ENCODE results near the gene URB1. TPM values are rescaled to one million over a fixed set of nuclear protein-coding genes. Genes with fewer than 3 reads are reported as not detected.

Gene URB1
- total and polyA plus RNA-seq, 2 of the 8 experiments (the other 6 are each of a cell fraction or from before 2014, with no cell fraction given): 8.1 to 28.9 TPM

DNA sequence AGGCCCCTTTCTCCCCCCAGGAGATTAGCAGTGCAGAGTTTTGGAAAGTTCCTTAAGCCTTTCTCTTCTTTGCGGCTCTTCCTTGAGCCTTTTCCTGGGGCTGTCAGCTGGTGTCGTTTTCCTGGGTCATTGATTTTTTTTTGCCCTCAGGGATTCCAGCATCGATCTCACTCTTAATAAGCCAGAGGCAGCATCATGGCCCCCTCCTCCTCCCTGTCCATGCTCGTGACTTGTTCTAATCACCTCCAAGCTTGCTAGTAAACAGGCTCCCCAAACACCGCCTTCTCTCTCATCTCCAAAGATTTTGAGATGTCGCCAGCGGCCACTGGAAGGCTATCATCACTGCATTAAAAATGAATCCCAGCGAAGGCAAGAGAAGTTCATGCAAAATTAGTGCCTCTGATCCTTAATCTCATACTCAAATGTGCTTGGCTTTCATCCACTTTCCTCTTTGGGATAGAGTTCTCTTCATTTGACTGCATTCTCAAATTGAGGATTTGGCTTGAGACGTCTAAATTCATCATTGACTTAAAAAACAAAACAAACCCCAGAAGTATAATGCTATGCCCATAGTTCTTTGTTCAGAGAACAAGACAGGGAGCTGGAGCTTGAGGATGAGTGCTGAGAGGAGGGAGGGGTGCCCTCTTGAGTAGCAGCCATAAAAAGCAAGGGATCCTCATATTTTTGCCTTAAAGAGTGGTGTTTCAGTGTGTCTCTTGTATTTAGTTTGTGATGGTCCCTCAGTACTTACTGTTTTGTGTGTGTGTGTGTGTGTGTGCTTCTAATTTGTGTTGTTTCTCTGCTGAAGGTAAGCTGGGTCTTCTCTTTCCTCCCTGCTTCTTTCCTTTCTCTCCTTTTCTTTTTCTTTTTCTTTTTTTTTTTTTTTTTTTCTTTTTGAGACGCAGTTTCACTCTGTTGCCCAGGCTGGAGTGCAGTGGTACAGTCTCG is 22.9 kb upstream of the URB1 start:
- CTCF ChIA-PET (ENCODE audit: partially characterized antibody): interaction anchor here (0.7 to 4.5 kb wide), 10 partner anchors 10 to 190 kb away, joined by 3 to 18 read pairs (median 4); no protein-coding TSS in a partner anchor
- Histone ChIP-seq H2BK5ac (ENCODE audit: low read depth, low read length) (no peak overlapping the region), H3K4ac (replicated peaks; ENCODE audit: insufficient read length, low read depth, low read length) (no peak overlapping the region), H3K36me3 (ENCODE audit: control insufficient read depth in 2 of 4, insufficient read depth in 4 of 4, low read length in 3 of 4) (no peaks in the 10 kb centered on the region), H3K4me2 (ENCODE audit: insufficient read depth in 1 of 2, low read depth in 2 of 2, low read length in 2 of 2) (no peak overlapping the region), H2AFZ (ENCODE audit: low read length) (no peak overlapping the region), H2BK15ac (ENCODE audit: low read length) (no peak overlapping the region), H2AK5ac (ENCODE audit: low read depth, low read length) (no peak overlapping the region), H4K91ac (replicated peaks; ENCODE audit: insufficient read length, low read length) (no peak overlapping the region), H3K14ac (ENCODE audit: insufficient read length) (no peak overlapping the region), H2BK12ac (ENCODE audit: low read depth, low read length) (no peak overlapping the region), H3K9ac (replicated peaks in 1 of 4; ENCODE audit: extremely low read depth in 1 of 4, low read depth in 3 of 4, low read length in 3 of 4) (no peak overlapping the region), H3K23ac (ENCODE audit: insufficient read length) (no peak overlapping the region), H3K27ac (ENCODE audit: low read depth, low read length) (no peak overlapping the region), H4K8ac (ENCODE audit: extremely low read depth, insufficient read depth, low read length) (no peak overlapping the region), H4K5ac (ENCODE audit: insufficient read length, low read depth, low read length) (no peak overlapping the region), H3K79me1 (ENCODE audit: low read depth, low read length) (no peaks in the 10 kb centered on the region), H3K79me2 (ENCODE audit: control insufficient read depth in 1 of 2, insufficient read depth in 2 of 2, low read length in 2 of 2) (no peaks in the 10 kb centered on the region), H2BK20ac (ENCODE audit: low read length) (no peak overlapping the region), H3K4me3 (ENCODE audit: extremely low read depth in 1 of 4, insufficient read depth in 2 of 4, low read depth in 3 of 4, low read length in 4 of 4) (no peak overlapping the region), H3K27me3 (replicated peaks in 1 of 4; ENCODE audit: control insufficient read depth in 3 of 4, extremely low read depth in 1 of 4, insufficient read depth in 3 of 4, low read length in 3 of 4) (peaks cover 18 to 47% (median 32%) of the 10 kb centered on the region in 4 experiments), H3K9me3 (ENCODE audit: insufficient read depth in 2 of 2, low read depth in 1 of 2, low read length in 1 of 2) (no peaks in the 10 kb centered on the region), H3K18ac (ENCODE audit: extremely low read depth, low read length) (no peak overlapping the region), H3K23me2 (ENCODE audit: low read depth, low read length) (peaks cover 14% of the 10 kb centered on the region; the same call in 1 of the 2 replicates), H3K56ac (replicated peaks; ENCODE audit: insufficient read length, low read depth, low read length) (no peak overlapping the region), H2BK120ac (replicated peaks; ENCODE audit: low read depth, low read length) (no peak overlapping the region), H4K20me1 (replicated peaks in 1 of 2; ENCODE audit: control insufficient read depth in 1 of 2, insufficient read depth in 2 of 2, low read length in 2 of 2) (no peaks in the 10 kb centered on the region), H3K4me1 (replicated peaks in 1 of 4; ENCODE audit: control insufficient read depth in 3 of 4, insufficient read depth in 4 of 4, low read length in 3 of 4) (peaks cover 3 to 26% (median 10%) of the 10 kb centered on the region in 4 experiments)
- POLR2A ChIA-PET (ENCODE audit: partially characterized antibody): no interaction called here
- no peak for DNase-seq (ENCODE audit: low read depth in 1 of 2, low spot score in 2 of 2)
- TF ChIP-seq RBBP5 (IDR thresholded peaks at IDR 0.05; ENCODE audit: borderline replicate concordance, low read depth, low read length) (no peak), GABPA (IDR thresholded peaks at IDR 0.05; ENCODE audit: borderline replicate concordance, insufficient read depth, low read length) (no peak), TBP (IDR thresholded peaks at IDR 0.05; ENCODE audit: low read depth, low read length) (no peak)
- WGBS, 2 experiments (ENCODE audit: extremely low coverage in 1 of 2, insufficient coverage in 1 of 2, insufficient read length in 1 of 2, insufficient replicate concordance in 2 of 2, low coverage in 1 of 2, low lambda C conversion rate in 2 of 2, missing lambda C conversion rate in 1 of 2): 82% methylated on average over 9 of the region's 11 CpGs; no CpG with 5 or more reads in 1 of the 2 experiments
- no peak for FAIRE-seq
